Urinary bladder (tissue), 4 donors: Measurements from ENCODE around the gene C12orf50. TPM values are rescaled to one million over a fixed set of nuclear protein-coding genes. Genes with fewer than 3 reads are reported as not detected.
"Not testable (repeated sequence)": the region's sequence is repeated elsewhere in the genome, so short reads cannot be mapped to it uniquely, and the experiment has no call there.

Experiments
- DNase-seq: peaks from one replicate; pipeline ENCODE4 v3.0.0-alpha.2; 2015; ENCODE audit errors: extremely low spot score
- H3K27ac ChIP-seq: one replicate; pipeline ENCODE4 v1.5.1; 2013; ENCODE audit warnings: low read depth, mild to moderate bottlenecking, moderate library complexity
- H3K36me3 ChIP-seq: one replicate; pipeline ENCODE4 v1.6.1; 2013; ENCODE audit warnings: mild to moderate bottlenecking, moderate library complexity; ENCODE audit not compliant: insufficient read depth
- H3K4me1 ChIP-seq: one replicate; pipeline ENCODE4 v1.6.1; 2013; ENCODE audit warnings: mild to moderate bottlenecking, moderate library complexity; ENCODE audit not compliant: insufficient read depth
- H3K4me3 ChIP-seq: one replicate; pipeline ENCODE4 v1.5.1; 2013; ENCODE audit warnings: low read depth, low read length
- WGBS: extraction: QIAGEN DNeasy Blood & Tissue Kit; methylation state at CpG from one replicate; pipeline ENCODE4 v1.1.7; 2013; 5-methylcytosine and 5-hydroxymethylcytosine counted together
- polyA plus RNA-seq: library from polyadenylated mRNA; stranded (reverse); fragments of 200-250 nt; gene quantifications from one replicate; pipeline ENCODE4 v1.2.3, GENCODE V29; 2013
- small RNA-seq: library from RNA; depleted of rRNA; stranded (forward); fragments of <200 nt; gene quantifications from one replicate; pipeline ENCODE3, GENCODE V24; 2014
- total RNA-seq: library from RNA; depleted of rRNA; stranded (reverse); fragments of >200 nt; gene quantifications from one replicate; pipeline ENCODE4 v1.2.3, GENCODE V29; 2014
- donor health status: healthy with polysubstance abuse.
- donor health status: healthy.

C12orf50 gene
- total and polyA plus RNA-seq, 2 donors = 0.06 to 0.26 TPM

- not testable (repeated sequence) for DNase-seq, H3K4me1 ChIP-seq, H3K36me3 ChIP-seq, H3K27ac ChIP-seq, H3K4me3 ChIP-seq
- WGBS = 94% methylated on average over 7 of the region's 7 CpGs
Measured at GRCh38 chr12:87954028-87954427, 75.2 kb downstream of the C12orf50 start.

DNA sequence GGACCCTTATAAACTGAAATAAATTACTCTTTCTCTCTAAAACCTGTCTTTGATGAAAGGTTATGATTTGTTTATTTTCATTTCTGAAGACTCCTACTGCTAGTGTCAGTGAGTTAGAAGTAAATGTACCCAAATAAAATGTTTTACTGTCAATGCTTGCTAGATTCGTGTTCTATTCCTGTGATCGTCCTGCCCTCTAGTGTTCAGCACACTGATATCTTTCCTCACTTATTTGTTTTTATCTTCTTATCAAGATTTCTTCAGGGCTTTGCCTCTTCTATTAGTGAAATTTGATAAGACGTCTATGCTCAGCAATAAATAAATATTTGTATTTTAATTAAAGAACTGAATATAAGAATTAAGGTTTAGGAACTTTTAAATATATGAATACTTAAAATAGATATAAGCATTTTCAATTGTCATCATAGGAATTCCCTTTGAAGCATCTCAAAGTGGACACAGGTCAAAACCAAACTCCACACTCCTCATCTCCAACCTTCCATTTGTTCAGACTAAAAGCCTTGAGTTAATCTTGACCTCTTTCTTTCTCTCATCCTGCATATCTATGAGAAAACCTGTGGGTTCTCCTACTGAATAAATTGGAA lies 75.8 kb downstream of the C12orf50 start:
- Histone ChIP-seq H3K4me1 (no peaks in the 10 kb centered on the region), H3K36me3 (no peaks in the 10 kb centered on the region), H3K27ac (no peak overlapping the region), H3K4me3 (no peak overlapping the region)
- peak; percentile 17 for DNase-seq
- 2% methylated on average over 3 of the region's 3 CpGs for WGBS

GRCh38 chr12:87952850-87953249 lies 76.4 kb downstream of the C12orf50 start:
- no peak for DNase-seq
- WGBS = 56% methylated on average over 5 of the region's 5 CpGs
- H3K27ac ChIP-seq = no peak overlapping the region
- no peaks in the 10 kb centered on the region for H3K36me3 ChIP-seq
- H3K4me3 ChIP-seq = no peak overlapping the region
- H3K4me1 ChIP-seq = no peaks in the 10 kb centered on the region

DNA sequence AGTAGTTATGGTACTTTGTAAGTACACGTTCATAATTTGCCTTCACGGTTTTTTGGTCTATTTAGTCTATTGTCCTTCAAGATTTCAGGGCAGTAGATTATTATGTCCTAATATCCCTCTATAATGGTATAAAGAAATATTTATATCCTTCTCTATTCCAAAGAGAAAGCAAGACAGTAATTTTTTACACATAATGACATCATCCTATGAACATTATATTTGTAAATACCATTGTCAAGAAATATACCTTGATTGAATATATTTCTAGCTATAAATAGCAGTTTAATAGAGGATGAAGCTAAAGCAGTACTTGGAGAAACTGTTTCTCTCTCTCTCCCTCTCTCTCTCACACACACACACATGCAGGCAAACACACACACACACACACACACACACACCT lies 77.0 kb downstream of the C12orf50 start:
- no peak overlapping the region for H3K4me3 ChIP-seq
- 91% methylated on average over 2 of the region's 2 CpGs for WGBS
- no peak for DNase-seq
- H3K36me3 ChIP-seq = no peaks in the 10 kb centered on the region
- no peaks in the 10 kb centered on the region for H3K4me1 ChIP-seq
- H3K27ac ChIP-seq = no peak overlapping the region

- H3K36me3 ChIP-seq = no peaks in the 10 kb centered on the region
- no peak overlapping the region for H3K27ac ChIP-seq
- no peak overlapping the region for H3K4me3 ChIP-seq
- no peaks in the 10 kb centered on the region for H3K4me1 ChIP-seq
- DNase-seq = no peak
- WGBS = 85% methylated on average over 3 of the region's 3 CpGs
Measured at GRCh38 chr12:87943762-87944161, 85.4 kb downstream of the C12orf50 start.

GRCh38 chr12:87943023-87943422 lies 86.2 kb downstream of the C12orf50 start:
- no peak overlapping the region for H3K27ac ChIP-seq
- WGBS = 72% methylated on average over 1 of the region's 1 CpG
- H3K4me1 ChIP-seq = no peaks in the 10 kb centered on the region
- H3K4me3 ChIP-seq = no peak overlapping the region
- no peaks in the 10 kb centered on the region for H3K36me3 ChIP-seq
- DNase-seq = no peak

DNA sequence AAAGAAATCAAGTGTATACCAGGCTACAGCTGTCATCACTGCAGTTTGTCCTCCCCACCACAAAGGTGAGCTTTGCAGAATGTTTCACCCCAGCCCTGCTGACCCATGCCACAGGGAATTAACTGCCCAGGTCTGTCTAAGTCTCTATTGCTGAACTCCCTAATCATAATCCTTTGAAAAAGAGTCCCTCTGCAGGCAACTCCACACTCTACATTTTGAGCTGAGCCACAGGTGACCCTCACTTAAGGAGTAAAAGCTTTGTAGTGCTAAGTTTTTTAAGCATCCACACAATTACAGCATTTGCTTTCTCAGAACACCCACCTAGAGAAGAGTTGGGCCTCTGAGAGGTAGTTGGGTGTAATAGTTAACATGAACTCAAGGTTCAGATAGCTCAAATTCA lies 90.0 kb downstream of the C12orf50 start:
- Histone ChIP-seq H3K4me1 (no peaks in the 10 kb centered on the region), H3K4me3 (no peak overlapping the region), H3K36me3 (no peaks in the 10 kb centered on the region), H3K27ac (no peak overlapping the region)
- no peak for DNase-seq

DNA sequence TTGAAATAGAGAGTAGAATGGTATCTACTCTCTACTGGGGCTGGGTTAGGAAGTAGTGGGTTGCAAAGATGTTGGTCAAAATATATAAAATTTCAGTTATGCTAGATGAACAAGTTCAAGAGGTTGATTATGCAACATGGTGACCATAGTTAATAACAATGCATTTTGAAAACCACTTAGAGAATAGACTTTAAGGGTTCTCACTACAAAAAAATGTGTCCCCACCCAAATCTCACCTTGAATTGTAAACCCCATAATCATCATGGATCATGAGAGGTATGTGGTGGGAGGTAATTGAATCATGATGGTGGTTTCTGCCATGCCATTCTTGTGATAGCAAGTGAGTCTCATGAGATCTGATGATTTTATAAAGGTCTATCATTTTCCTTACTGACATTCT lies 94.0 kb downstream of the C12orf50 start:
- no peaks in the 10 kb centered on the region for H3K4me1 ChIP-seq
- H3K4me3 ChIP-seq = no peak overlapping the region
- H3K27ac ChIP-seq = no peak overlapping the region
- DNase-seq = no peak
- no peaks in the 10 kb centered on the region for H3K36me3 ChIP-seq

DNA sequence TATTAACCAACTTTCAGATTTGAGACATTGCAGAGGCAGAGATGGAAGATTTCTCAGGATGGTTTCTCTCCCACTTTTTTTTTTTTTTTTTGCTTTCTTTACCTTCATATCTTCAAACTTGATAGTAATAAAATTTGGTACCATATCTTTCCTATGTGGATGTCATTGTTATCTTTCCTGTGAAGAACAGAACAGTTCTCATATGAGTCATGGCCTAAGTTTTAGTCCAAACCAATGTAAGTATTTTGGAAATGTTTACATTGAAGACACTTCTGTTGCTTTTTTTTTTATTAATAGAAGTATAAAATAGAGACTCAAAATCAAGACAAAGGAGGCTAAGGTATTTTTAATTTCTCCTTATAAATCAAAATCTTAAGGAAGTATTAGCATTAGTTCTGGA lies 95.2 kb downstream of the C12orf50 start:
- no peak for DNase-seq
- H3K4me1 ChIP-seq = no peaks in the 10 kb centered on the region
- no peaks in the 10 kb centered on the region for H3K36me3 ChIP-seq
- H3K4me3 ChIP-seq = no peak overlapping the region
- no peak overlapping the region for H3K27ac ChIP-seq

- Histone ChIP-seq H3K27ac (no peak overlapping the region), H3K4me3 (no peak overlapping the region), H3K4me1 (no peaks in the 10 kb centered on the region), H3K36me3 (no peaks in the 10 kb centered on the region)
- WGBS = 85% methylated on average over 3 of the region's 3 CpGs
- DNase-seq = no peak
Measured at GRCh38 chr12:87931812-87932211, 97.4 kb downstream of the C12orf50 start.

DNA sequence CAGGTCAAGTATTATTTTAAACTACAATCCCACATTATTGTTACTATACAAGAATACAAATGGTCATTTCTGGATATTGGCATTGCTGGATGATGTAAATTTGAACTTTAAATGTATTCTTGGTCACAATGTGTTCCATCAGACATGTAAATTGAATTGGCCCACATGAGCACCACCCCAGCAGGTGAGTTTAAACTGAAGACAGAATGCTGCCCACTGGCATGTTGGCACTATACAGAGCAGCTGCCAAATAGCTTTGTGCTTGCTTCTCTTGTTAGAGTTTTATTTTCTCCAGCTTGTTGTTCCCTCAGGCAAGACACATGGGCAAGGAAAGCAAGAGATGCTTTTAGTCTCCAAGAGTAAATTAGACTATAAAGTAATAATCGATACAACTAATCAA lies 98.6 kb downstream of the C12orf50 start:
- 87% methylated on average over 1 of the region's 1 CpG for WGBS
- H3K4me3 ChIP-seq = no peak overlapping the region
- no peak for DNase-seq
- no peak overlapping the region for H3K27ac ChIP-seq
- no peaks in the 10 kb centered on the region for H3K4me1 ChIP-seq
- H3K36me3 ChIP-seq = no peaks in the 10 kb centered on the region

Small RNA genes lying within 50 kb of the gene (small RNA-seq; reads per million reads assigned to genes)
- not detected for gene RNA5SP364

Other genes starting within 250 kb of the C12orf50 start
- gene CEP290, start 112.7 kb upstream of the C12orf50 start, total RNA-seq = 69.6 TPM
- gene CEP290, start 112.7 kb upstream of the C12orf50 start, polyA plus RNA-seq = 6.7 TPM
- 82.5 TPM for gene TMTC3, start 112.9 kb upstream of the C12orf50 start, total RNA-seq
- 7.7 TPM for gene TMTC3, start 112.9 kb upstream of the C12orf50 start, polyA plus RNA-seq